SK-N-SH (cell line): Measurements from ENCODE around the gene CDKN2B-AS1.

Experiments
- CTCF ChIP-seq: fragments of 200-600 bp; sonication (generic); IDR thresholded peaks from 2 replicates; pipeline ENCODE4 v1.6.1; 2017; ENCODE audit warnings: antibody characterized with exemption, mild to moderate bottlenecking, moderate library complexity
- EZH2phosphoT487 ChIP-seq: fragments of 200-600 bp; sonication (generic); IDR thresholded peaks from 2 replicates; pipeline ENCODE4 v1.6.1; 2017; ENCODE audit warnings: low read depth, mixed run types, mild to moderate bottlenecking, antibody characterized with exemption, moderate library complexity, borderline replicate concordance
- MAX ChIP-seq: IDR thresholded peaks from 2 replicates; pipeline ENCODE4 v1.4.0; 2012; ENCODE audit warnings: low read depth
- NFIC ChIP-seq: IDR thresholded peaks from 2 replicates; pipeline ENCODE4 v1.4.0; 2012; ENCODE audit warnings: borderline replicate concordance
- TAF1 ChIP-seq: IDR thresholded peaks from 2 replicates; pipeline ENCODE4 v1.6.1; 2012; ENCODE audit warnings: low read depth, mild to moderate bottlenecking, low read length, moderate library complexity, borderline replicate concordance
- ZBTB33 ChIP-seq: IDR thresholded peaks from 2 replicates; pipeline ENCODE4 v1.4.0; 2012; ENCODE audit warnings: low read depth, borderline replicate concordance

DNA sequence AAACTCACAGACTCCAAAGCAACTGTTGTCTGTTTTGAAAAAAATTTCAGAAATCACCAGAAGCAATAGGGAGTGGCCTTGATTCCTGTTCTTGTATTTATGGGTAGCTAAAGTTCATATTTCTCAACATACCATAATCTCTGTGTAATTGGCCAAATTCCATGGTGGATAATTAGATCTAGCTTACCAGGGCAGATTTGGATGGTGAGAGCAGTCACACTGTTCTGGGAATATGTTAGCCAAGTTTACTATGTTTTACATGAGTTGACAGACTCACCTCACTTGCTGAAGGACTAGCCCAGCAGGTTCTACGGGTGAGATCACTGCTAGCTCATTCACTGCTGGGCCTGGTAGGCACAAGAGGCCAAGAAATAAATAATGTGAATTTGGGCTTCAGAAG, 47.2 kb downstream of the CDKN2B-AS1 start:
- no peak for TF ChIP-seq TAF1
- no peak for TF ChIP-seq NFIC
- no peak for TF ChIP-seq CTCF
- TF ChIP-seq ZBTB33, result no peak
- no peak for TF ChIP-seq MAX
- TF ChIP-seq EZH2phosphoT487, result no peak
